ENCODE results near the gene TPCN1. TPM values are rescaled to one million over a fixed set of nuclear protein-coding genes. Genes with fewer than 3 reads are reported as not detected.

Gene TPCN1
- total RNA-seq, 1 donor from 2014 or later: 51.9 TPM

GRCh38 chr12:113237748-113238147 lies 16.5 kb downstream of the TPCN1 start:
- Histone ChIP-seq H3K9me3 (no peaks in the 10 kb centered on the region), H3K36me3 (peaks cover 16% of the 10 kb centered on the region), H3K27ac (peak overlapping the region; percentile 40), H3K27me3 (no peaks in the 10 kb centered on the region), H3K4me1 (peaks cover 50% of the 10 kb centered on the region), H3K4me3 (no peak overlapping the region)
- no peak for TF ChIP-seq CTCF (IDR thresholded peaks at IDR 0.05)
- intact Hi-C loops (cut with DNase I): no loop called here
- ATAC-seq (no peak), DNase-seq (no peak)

GRCh38 chr12:113238309-113238708 lies 17.0 kb downstream of the TPCN1 start:
- peak overlapping the region; percentile 40 for H3K27ac ChIP-seq
- no peak for DNase-seq

GRCh38 chr12:113239288-113239771 lies 18.1 kb downstream of the TPCN1 start:
- peaks cover 6% of the 10 kb centered on the region for H3K36me3 ChIP-seq
- H3K27me3 ChIP-seq: no peaks in the 10 kb centered on the region
- TF ChIP-seq CTCF (IDR thresholded peaks at IDR 0.05): no peak
- DNase-seq (no peak), ATAC-seq (no peak)
- peaks cover 65% of the 10 kb centered on the region for H3K4me1 ChIP-seq
- no peaks in the 10 kb centered on the region for H3K9me3 ChIP-seq
- intact Hi-C loops (cut with DNase I): no loop called here
- H3K4me3 ChIP-seq: no peak overlapping the region
- H3K27ac ChIP-seq: no peak overlapping the region

More at GRCh38 chr12:113238309-113238708, 17.0 kb downstream of the TPCN1 start:
- TF ChIP-seq CTCF (IDR thresholded peaks at IDR 0.05): no peak
- Histone ChIP-seq H3K36me3 (peaks cover 11% of the 10 kb centered on the region), H3K4me1 (peaks cover 55% of the 10 kb centered on the region), H3K27me3 (no peaks in the 10 kb centered on the region), H3K9me3 (no peaks in the 10 kb centered on the region), H3K4me3 (no peak overlapping the region)
- no peak for ATAC-seq
- intact Hi-C loops (cut with DNase I): no loop called here

- intact Hi-C loops (cut with DNase I): no loop called here
- ATAC-seq (no peak), DNase-seq (no peak)
- Histone ChIP-seq H3K4me1 (peaks cover 71% of the 10 kb centered on the region), H3K4me3 (no peak overlapping the region), H3K27ac (peak overlapping the region; percentile 44), H3K9me3 (no peaks in the 10 kb centered on the region), H3K27me3 (no peaks in the 10 kb centered on the region), H3K36me3 (peaks cover 6% of the 10 kb centered on the region)
- TF ChIP-seq CTCF (IDR thresholded peaks at IDR 0.05): no peak
Observed at GRCh38 chr12:113239811-113240331, 18.6 kb downstream of the TPCN1 start.

GRCh38 chr12:113240395-113240794 lies 19.1 kb downstream of the TPCN1 start:
- Histone ChIP-seq H3K27me3 (no peaks in the 10 kb centered on the region), H3K4me3 (no peak overlapping the region), H3K9me3 (no peaks in the 10 kb centered on the region), H3K4me1 (peaks cover 74% of the 10 kb centered on the region), H3K27ac (peak overlapping the region; percentile 73), H3K36me3 (peaks cover 6% of the 10 kb centered on the region)
- DNase-seq (no peak), ATAC-seq (no peak)
- TF ChIP-seq CTCF (IDR thresholded peaks at IDR 0.05): no peak
- intact Hi-C loops (cut with DNase I): no loop called here

Measured in upper lobe of right lung (tissue), 1 donor.